Measurements from ENCODE around the gene USP34. TPM values are rescaled to one million over a fixed set of nuclear protein-coding genes. Genes with fewer than 3 reads are reported as not detected.
"Not testable (repeated sequence)": the region's sequence is repeated elsewhere in the genome, so short reads cannot be mapped to it uniquely, and the experiment has no call there.

Gene USP34
- total RNA-seq, 6 experiments from 2014 or later = 50.3 to 65.4 (median 58.5) TPM

DNA sequence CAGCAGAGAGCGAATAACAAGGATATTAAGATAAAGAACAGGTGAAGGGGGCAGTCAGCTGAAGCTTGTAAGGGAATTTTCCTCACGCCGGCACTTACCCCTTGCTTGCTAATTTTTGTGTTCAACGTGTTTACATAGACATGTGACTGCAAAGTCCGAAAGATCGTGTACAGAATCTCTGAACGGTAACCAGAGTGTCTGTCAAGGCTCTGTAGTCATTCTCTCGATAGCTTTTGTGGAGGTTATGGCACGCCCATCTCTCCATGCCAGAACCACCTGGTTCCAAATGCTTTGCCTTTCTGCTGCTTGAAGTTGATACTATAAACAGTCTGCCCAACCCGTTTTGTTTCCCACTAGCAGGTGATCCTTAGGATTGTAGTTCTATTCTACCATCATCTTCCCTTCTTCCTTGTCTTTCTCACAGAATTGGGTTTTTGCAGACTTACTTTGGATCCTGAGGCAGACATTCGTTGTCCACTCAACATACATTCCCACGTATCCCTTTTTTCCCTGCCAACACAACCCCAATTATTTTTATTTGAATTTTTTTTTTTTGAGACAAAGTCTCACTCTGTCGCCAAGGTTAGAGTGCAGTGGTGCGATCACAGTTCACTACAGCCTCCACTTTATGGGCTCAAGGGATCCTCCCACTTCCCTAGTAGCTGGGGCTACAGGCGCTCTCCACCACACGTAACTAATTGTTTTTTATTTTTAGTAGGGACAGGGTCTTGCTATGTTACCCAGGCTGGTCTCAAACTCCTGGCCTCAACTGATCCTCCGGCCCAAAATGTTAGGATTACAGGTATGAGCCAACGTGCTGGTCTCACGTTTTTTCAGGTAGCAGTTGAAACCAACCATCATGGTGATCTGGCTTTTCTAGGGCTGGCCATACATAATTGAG lies 1.3 kb upstream of the USP34 start:
- Mint-ChIP-seq H3K4me3 (peak overlapping the region; percentile 93), H3K27ac (peak overlapping the region; percentile 86), H3K9me3 (no peaks in the 10 kb centered on the region), H3K27me3 (ENCODE audit: insufficient read depth) (peaks cover 4% of the 10 kb centered on the region; the same call in 1 of the 2 replicates), H3K4me1 (ENCODE audit: low read depth) (peaks cover 18% of the 10 kb centered on the region), H3K36me3 (ENCODE audit: low read depth) (peaks cover 19% of the 10 kb centered on the region)
- peak; percentile 18 for DNase-seq
- TF ChIP-seq, protein P1, sequence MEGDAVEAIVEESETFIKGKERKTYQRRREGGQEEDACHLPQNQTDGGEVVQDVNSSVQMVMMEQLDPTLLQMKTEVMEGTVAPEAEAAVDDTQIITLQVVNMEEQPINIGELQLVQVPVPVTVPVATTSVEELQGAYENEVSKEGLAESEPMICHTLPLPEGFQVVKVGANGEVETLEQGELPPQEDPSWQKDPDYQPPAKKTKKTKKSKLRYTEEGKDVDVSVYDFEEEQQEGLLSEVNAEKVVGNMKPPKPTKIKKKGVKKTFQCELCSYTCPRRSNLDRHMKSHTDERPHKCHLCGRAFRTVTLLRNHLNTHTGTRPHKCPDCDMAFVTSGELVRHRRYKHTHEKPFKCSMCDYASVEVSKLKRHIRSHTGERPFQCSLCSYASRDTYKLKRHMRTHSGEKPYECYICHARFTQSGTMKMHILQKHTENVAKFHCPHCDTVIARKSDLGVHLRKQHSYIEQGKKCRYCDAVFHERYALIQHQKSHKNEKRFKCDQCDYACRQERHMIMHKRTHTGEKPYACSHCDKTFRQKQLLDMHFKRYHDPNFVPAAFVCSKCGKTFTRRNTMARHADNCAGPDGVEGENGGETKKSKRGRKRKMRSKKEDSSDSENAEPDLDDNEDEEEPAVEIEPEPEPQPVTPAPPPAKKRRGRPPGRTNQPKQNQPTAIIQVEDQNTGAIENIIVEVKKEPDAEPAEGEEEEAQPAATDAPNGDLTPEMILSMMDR (IDR thresholded peaks at IDR 0.05) = no peak

DNA sequence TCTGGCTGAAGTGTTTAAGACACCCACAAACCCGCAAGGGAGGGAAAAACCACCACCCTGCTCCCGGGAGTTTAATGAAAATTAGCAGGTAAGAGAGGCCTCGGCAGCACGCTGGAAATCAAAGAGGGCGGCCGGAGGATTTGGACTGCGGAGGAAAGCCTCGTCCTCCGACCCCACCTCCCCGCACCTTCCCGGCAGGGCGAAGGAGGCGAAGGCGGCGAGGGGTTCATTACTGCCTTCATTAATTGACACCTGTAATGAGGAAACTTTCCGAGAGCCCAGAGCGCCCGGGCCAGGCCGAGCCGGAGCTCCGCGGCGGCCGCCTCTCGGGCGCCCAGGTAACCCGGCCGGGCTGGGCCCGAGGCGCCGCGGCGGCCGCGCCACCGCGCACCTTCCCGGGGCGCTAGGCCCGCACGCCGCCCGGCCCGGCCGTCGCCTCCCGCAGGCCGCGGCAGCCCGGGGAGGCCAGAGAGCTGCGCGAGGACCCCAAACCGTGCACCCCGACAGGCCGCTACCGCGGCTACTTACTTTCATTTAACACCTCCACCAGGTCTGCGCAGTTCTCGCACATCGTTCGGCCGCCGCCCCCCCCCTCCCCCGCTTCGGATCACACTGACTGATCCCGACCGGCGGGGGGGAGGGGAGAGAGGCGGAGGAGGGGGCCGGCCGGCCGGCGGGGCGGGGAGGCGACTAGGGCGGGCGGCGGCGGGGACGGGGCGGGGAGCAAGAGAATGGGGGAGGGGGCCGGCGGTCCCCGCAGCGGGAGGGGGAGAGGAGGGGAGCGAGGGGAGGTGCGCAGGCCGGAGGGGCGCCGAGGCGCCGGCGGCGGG lies 550 bp downstream of the USP34 start:
- no peak for DNase-seq
- peaks cover 14% of the 10 kb centered on the region for H3K36me3 Mint-ChIP-seq (ENCODE audit: low read depth)
- no peaks in the 10 kb centered on the region for H3K9me3 Mint-ChIP-seq
- TF ChIP-seq, protein P1 (IDR thresholded peaks at IDR 0.05) = no peak
- H3K4me3 Mint-ChIP-seq = peak overlapping the region; percentile 93
- peaks cover 2% of the 10 kb centered on the region; the same call in 1 of the 2 replicates for H3K27me3 Mint-ChIP-seq (ENCODE audit: insufficient read depth)
- peaks cover 18% of the 10 kb centered on the region for H3K4me1 Mint-ChIP-seq (ENCODE audit: low read depth)
- H3K27ac Mint-ChIP-seq = peak overlapping the region; percentile 86

DNA sequence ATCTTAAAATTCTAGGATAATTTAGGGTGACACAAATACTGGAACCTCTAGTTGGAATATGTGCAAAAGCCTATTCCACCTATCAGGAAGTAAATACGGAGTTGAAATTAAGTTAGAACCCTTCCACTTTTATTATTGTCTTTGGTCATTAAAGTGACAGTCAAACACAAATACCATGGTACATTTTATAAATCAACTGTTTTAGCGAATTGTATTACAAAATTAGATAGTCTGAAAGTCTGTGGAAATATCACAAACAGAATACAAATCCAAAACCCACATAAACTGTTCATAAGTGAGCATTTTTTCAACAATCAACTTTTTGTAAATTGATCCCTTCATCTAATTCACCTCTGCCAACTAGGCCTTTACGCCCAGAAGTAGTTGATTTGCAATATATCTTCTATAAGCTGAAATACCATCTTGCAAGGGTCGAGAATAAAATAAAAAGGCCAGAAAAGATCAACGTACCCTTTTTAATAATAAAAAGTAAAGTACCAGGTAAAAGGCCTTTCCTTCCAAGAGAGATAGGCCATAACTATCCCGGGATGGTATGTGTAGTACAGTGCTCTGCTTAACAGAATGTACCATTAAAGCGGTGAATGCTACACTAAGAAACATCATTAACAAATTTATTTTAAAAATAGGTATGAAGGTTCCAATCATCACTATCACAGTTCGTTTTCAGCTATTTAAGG lies 1.3 kb downstream of the USP34 start:
- DNase-seq = no peak

DNA sequence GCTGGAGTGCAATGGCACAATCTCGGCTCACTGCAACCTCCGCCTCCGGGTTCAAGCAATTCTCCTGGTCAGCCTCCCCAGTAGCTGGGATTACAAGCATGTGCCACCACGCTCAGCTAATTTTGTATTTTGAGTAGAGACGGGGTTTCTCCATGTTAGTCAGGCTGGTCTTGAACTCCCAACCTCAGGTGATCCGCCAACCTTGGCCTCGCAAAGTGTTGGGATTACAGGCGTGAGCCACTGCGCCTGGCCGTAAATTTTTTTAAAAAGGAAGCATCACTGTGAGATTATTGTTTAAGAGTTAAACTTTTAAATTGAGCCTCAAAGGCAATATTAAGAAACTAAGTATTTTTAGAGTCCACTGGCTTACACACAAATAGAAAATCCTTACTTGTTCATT lies 2.7 kb downstream of the USP34 start:
- H3K27me3 Mint-ChIP-seq (ENCODE audit: insufficient read depth); H3K27ac Mint-ChIP-seq; H3K4me3 Mint-ChIP-seq; DNase-seq; H3K9me3 Mint-ChIP-seq: not testable (repeated sequence)
- Mint-ChIP-seq H3K36me3 (ENCODE audit: low read depth) (peaks cover 14% of the 10 kb centered on the region), H3K4me1 (ENCODE audit: low read depth) (peaks cover 32% of the 10 kb centered on the region)

More for the DNA sequence above, 1.3 kb downstream of the USP34 start:
- Mint-ChIP-seq H3K9me3 (no peaks in the 10 kb centered on the region), H3K36me3 (ENCODE audit: low read depth) (peaks cover 14% of the 10 kb centered on the region), H3K27me3 (ENCODE audit: insufficient read depth) (peaks cover 2% of the 10 kb centered on the region; the same call in 1 of the 2 replicates), H3K4me1 (ENCODE audit: low read depth) (peaks cover 22% of the 10 kb centered on the region), H3K27ac (peak overlapping the region; percentile 86), H3K4me3 (peak overlapping the region; percentile 93)
- TF ChIP-seq, protein P1 (IDR thresholded peaks at IDR 0.05) = no peak

DNA sequence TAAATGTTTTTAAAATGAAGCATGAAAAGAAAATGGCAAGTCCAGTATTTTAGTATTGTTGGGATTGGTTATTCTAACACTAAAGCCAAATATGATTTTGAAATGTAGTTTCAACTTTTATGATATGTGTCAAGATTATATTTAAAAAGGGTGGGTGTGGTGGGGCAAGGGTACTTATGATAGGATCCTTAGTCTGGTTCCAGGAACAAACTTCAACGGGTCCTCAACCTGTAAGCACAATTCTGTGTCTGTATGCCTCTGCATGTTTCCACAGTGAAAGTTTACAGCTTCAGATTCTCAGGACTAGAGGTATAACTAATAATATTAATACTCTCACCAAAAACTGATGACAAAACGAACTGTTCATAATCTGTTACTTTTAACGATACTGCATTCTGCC lies 5.8 kb downstream of the USP34 start:
- no peak for DNase-seq
- Mint-ChIP-seq H3K27ac (no peak overlapping the region; the same call in 1 of the 2 replicates), H3K4me3 (no peak overlapping the region)

More for the DNA sequence above, 5.8 kb downstream of the USP34 start:
- H3K36me3 Mint-ChIP-seq (ENCODE audit: low read depth) = peaks cover 17% of the 10 kb centered on the region
- peaks cover 33% of the 10 kb centered on the region for H3K4me1 Mint-ChIP-seq (ENCODE audit: low read depth)
- no peaks in the 10 kb centered on the region for H3K9me3 Mint-ChIP-seq
- H3K27me3 Mint-ChIP-seq (ENCODE audit: insufficient read depth) = no peaks in the 10 kb centered on the region
- TF ChIP-seq, protein P1 (IDR thresholded peaks at IDR 0.05) = no peak

Data from HFFc6 (cell line).